ENCODE data around the gene PSME3. TPM values are rescaled to one million over a fixed set of nuclear protein-coding genes. Genes with fewer than 3 reads are reported as not detected.

Gene PSME3
- total and polyA plus RNA-seq, 2 of the 13 experiments (the other 11 are each of a cell fraction or from before 2014, with no cell fraction given): 66.3 to 135 TPM

- TF ChIP-seq PBX2 (CRISPR knock-in tag; IDR thresholded peaks at IDR 0.05) (no peak), CBFB (CRISPR knock-in tag; IDR thresholded peaks at IDR 0.05) (peak; percentile 84), NCOA5 (CRISPR knock-in tag; IDR thresholded peaks at IDR 0.05) (no peak), PHB2 (IDR thresholded peaks at IDR 0.05; ENCODE audit: partially characterized antibody) (no peak), SMAD3 (CRISPR knock-in tag; IDR thresholded peaks at IDR 0.05) (peak; percentile 86; the same call in 1 of the 2 replicates), MNT (IDR thresholded peaks at IDR 0.05) (peak; percentile 51), RXRA (CRISPR knock-in tag; IDR thresholded peaks at IDR 0.05) (peak; percentile 85), ZNF567 (CRISPR knock-in tag; IDR thresholded peaks at IDR 0.05; ENCODE audit: borderline replicate concordance) (peak; percentile 99), ATM (IDR thresholded peaks at IDR 0.05; ENCODE audit: borderline replicate concordance) (no peak), HNF4A (CRISPR knock-in tag; IDR thresholded peaks at IDR 0.05) (peak; percentile 40; the same call in 1 of the 2 replicates), NFE2L2 (IDR thresholded peaks at IDR 0.05; ENCODE audit: low read length) (no peak), ELF3 (CRISPR knock-in tag; IDR thresholded peaks at IDR 0.05) (peak; percentile 83), MXI1 (IDR thresholded peaks at IDR 0.05; ENCODE audit: borderline replicate concordance, low read depth, low read length) (peak; percentile 85; the same call in 2 of the 3 replicates), ZNF577 (CRISPR knock-in tag; IDR thresholded peaks at IDR 0.05; ENCODE audit: borderline replicate concordance, low read depth) (no peak), SNAPC4 (CRISPR knock-in tag; IDR thresholded peaks at IDR 0.05) (peak; percentile 91), HMGXB4 (CRISPR knock-in tag; IDR thresholded peaks at IDR 0.05; ENCODE audit: borderline replicate concordance in 1 of 2, low read depth in 1 of 2) (peak; percentile 93 to 94), SPEN (CRISPR knock-in tag; IDR thresholded peaks at IDR 0.05; ENCODE audit: low read depth) (peak; percentile 92), JARID2 (CRISPR knock-in tag; IDR thresholded peaks at IDR 0.05; ENCODE audit: insufficient replicate concordance) (no peak), REPIN1 (CRISPR knock-in tag; IDR thresholded peaks at IDR 0.05; ENCODE audit: borderline replicate concordance, low read depth) (peak; percentile 82), ZSCAN30 (CRISPR knock-in tag; IDR thresholded peaks at IDR 0.05) (no peak)
Measured at GRCh38 chr17:42798383-42799380, 34.5 kb upstream of the PSME3 start, which contains the start of the genes CNTD1 and COA3 (continued).

Measured in HepG2 (cell line).